DMS 273 treated with DMSO at 0.1 percent for 48 hours (cell line): ENCODE measurements around the gene NRARP.
"Not testable (repeated sequence)": the region's sequence is repeated elsewhere in the genome, so short reads cannot be mapped to it uniquely, and the experiment has no call there.

Source experiments
- DNase-seq: peaks from one replicate; lab custom pipeline; 2025; lab: John Stamatoyannopoulos, UW

The NRARP gene

DNA sequence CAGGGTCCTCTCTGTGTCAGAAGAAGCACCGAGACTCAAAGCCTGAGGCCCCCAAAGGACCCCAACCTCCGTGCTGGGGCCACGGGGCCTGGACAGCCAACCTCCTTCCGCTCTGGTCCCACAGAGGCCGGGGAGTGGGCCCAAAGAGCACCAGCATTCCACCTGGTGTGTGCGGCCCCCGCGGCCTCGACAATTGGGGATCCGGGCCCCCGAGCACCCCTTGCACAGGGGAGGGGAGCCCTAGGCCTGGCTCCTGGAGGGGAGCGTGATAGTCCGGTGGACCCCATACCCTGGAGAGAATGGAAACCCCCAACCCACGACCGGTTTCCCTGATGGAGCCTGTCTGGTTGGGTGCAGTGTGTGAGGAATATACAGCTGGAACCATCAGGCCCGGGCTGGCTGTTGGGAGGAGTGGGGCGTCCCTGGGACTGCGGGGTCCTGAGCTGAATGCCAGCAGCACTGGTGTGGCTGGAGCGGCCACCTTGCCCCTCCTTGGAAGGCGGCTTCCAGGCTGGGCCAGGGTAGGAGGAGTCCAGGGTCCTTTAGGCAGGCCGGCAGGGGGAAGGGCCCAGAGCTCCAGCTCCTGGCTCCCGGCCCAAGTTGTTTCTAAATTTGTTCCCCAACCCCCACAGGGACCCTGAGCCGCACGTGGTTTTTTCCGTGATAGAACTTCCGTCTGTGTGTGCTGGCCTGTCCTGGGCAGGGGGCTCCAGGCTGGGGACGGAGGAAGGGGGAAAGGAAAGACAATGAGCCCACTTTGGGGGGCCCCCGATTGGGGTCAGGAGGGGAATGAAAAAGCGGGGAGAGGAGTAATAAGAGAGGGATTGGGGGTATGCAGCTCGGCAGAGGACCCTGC, 25.4 kb downstream of the NRARP start:
- no peak for DNase-seq

- DNase-seq: no peak
Observed at GRCh38 chr9:137275588-137276472, 26.2 kb downstream of the NRARP start.

DNA sequence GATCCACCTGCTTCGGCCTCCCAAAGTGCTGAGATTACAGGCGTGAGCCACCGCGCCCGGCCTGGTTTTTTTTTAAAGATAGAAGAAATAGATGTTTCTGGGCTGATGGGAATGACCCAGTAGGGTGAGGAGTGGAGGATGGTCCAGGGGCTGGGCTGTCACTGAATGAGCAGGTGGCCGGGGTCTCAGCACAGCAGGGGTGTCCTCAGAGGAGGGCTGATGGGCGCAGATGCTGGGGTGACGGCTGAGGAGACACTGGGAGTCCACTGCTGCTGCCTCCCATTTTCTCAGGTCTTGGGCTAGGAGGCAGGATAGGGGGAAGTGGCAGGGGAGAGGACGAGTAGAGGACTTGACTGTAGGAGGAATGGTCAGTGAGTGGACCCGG, 26.9 kb downstream of the NRARP start:
- no peak for DNase-seq

DNA sequence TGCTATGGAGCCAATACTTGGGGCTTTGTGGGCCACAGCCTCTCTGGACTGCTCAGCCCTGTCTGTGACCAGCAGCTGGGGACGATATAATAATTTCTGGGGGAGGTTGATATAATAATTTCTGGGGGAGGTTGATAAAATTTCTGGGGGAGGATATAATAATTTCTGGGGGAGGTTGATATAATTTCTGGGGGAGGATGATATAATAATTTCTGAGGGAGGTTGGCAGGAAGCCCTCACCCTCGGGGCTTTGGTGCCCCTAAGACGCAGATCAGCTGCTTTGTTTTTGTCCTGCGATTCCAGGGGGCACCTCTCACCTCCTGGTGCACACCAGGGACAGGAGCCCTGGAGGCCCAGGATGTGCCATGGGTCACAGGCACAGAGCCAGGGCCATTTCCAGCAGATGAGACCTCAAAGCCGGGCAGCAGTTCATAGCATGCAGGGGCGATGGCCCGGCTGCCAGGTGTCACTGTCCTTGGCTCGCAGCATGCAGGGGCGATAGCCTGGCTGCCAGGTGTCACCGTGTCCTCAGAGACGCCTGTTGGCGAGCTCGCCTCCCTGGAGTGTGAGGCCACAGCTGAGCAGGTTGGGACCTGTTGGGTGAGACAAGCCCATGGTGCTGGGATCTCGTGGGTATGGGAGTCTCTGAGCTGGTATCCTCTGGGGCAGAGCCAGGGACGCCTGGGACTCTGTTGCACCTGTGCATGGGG, 28.3 kb downstream of the NRARP start:
- no peak for DNase-seq

DNA sequence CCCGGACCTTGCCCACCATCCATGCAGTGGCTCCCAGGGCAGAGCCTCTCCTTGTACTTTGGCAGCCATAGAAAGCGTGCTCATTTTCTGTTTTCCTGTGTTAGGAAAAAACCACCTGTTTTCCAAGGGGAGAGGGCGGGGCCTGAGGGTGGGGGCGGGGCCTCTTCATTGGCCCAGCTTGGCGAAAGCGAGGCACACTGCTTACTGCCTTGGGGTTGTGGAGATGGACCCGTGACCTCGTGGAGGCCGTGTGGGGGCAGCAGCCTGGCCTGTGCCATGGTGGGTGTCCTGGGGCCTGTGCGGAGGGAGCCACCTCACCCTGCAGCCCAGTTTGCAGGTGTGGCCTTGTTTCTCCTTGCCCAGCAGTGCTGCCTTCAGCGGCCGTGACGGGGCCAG, 29.0 kb downstream of the NRARP start:
- DNase-seq: no peak

- DNase-seq: no peak
Observed at GRCh38 chr9:137272241-137273094, 29.6 kb downstream of the NRARP start.

DNA sequence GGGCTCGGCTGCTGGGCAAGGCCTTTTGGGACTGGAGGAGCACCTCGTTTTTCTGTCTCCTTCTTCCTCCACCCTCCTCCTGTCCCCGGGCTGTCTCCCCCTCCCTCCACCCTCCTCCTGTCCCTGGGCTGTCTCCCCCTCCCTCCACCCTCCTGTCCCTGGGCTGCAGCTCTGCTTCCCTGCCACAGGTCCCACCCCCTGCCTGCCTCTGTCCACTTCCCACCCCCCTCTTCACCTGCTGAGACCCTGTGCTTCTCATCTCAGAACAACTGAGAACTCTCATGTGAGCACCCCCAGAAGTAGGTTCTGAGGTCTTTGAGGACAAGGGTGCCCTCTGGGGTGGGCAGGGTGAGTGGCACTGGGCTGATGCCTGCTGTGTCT, 30.4 kb downstream of the NRARP start:
- no peak for DNase-seq

- no peak for DNase-seq
Observed at GRCh38 chr9:137270929-137271695, 31.0 kb downstream of the NRARP start.

DNA sequence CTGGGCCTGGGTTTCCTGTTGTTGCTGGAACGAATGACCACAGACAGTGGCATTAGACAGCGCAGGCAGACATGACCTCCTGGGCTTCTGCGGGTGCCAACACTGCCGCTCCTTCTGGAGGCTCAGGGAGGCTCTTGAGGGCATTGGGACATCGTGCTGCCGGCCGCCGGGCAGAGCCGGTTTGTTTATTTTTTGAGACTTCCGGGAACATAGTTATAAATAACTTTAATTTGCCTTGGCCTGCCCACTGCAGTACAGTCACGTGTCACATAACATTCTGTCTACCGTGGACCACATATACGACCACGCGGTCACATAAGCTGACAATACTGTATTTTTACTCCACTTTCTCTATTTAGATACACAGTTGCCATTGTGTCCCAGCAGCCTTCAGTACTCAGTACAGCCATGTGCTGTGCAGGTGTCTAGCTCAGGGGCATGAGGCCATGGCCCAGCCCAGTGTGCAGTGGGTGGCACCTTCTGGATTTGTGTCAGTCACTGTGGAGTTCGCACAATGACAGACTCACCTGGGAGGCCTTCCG, 32.8 kb downstream of the NRARP start:
- no peak for DNase-seq

DNA sequence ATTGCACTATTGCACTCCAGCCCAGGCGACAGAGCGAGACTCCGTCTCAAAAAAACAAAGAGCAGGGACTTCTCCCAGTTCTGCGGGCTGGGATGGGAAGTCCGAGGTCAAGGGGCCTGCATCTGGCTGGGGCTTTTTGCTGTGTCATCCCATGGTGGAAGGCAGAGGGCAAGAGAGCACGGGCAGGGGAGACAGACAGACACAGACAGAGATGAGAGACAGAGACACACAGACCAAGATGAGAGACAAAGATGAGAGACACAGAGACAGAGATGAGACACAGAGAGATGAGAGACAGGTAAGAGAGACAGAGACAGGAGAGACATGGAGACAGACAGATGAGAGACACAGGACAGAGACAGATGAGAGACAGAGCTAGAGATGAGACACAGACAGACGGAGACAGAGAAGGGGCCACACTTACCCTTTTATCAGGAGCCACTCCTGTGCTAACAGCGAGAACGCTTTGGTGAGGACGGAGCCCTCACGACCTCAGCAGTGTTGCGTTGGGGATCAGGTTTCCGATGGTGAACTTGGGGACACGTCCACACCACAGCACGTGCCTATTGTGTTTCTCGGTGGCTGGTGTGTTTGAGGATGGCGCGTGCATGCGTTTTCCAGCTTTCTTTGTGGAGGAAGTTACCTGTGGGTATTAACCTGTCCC, 33.4 kb downstream of the NRARP start:
- DNase-seq: no peak

DNA sequence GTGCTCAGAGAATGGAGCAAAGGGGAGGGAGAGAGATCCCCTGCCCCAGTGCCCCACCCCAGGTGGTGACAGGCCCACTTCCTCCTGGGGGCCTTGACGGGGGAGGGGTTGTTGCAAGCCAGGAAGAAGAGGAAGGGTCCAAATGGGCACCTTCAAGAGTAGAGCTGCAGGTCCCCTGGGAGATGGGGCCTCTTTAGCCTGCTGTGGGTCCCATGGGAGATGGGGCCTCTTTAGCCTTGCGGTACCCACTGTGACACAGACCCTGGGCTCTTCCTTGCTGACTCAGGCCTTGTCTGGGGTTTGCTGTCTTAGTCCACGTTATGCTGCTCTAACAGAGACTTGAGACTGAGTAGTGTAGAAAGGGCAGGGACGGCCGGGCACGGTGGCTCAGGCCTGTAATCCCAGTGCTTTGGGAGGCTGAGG, 34.1 kb downstream of the NRARP start:
- no peak for DNase-seq

DNA sequence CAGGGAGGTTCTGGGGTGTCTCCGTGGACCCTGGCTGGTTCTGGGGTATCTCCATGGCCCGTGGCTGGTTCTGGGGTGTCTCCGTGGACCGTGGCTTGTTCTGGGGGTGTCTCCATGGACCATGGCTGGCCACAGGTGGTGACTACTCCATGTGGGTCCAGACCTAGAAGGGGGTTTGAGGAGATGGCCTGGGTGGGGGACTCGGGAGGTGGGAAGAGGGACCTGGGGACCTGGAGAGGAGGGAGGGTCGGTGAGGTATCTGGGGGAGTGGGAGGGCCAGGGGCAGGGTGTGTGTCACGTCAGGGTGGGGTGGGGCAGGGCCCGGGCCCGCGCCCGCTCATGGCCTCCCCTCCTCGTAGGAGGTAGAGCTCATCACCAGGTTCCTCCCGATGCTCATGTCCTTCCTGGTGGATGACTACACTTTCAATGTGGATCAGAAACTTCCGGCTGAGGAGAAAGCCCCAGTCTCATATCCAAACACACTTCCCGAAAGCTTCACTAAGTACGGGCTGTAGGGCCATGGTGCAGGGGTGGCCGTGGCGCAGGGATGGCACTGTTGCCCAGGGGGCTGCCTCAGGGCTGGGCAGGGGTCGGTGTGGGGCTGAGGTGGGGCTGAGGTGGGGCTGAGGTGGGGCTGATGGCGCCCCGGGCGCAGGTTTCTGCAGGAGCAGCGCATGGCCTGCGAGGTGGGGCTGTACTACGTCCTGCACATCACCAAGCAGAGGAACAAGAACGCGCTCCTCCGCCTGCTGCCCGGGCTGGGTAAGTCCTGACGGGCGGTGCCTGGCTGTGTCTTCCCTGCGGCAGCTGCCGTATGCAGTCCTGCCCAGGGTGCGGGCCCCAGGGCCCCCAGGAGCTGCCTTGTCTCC, 35.3 kb downstream of the NRARP start:
- DNase-seq: no peak

DNA sequence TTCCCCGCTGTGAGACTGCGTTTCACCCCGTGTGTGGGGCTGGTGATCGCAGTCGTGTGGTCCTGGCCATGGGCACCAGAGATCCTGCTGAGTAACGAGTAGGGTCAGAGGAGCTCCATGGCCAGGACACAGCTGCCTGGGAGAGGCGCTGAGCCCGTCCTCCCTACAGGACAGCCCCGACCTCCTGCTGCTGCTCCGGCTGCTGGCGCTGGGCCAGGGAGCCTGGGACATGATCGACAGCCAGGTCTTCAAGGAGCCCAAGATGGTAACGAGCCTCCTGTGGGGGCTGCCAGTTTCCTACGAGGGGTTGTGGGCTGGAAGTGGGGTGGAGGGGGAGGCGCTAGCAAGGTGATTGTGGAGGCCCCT, 35.9 kb downstream of the NRARP start:
- no peak for DNase-seq

- no peak for DNase-seq
Observed at GRCh38 chr9:137265496-137266161, 36.4 kb downstream of the NRARP start.

- no peak for DNase-seq
Observed at GRCh38 chr9:137264067-137264466, 38.0 kb downstream of the NRARP start.

DNA sequence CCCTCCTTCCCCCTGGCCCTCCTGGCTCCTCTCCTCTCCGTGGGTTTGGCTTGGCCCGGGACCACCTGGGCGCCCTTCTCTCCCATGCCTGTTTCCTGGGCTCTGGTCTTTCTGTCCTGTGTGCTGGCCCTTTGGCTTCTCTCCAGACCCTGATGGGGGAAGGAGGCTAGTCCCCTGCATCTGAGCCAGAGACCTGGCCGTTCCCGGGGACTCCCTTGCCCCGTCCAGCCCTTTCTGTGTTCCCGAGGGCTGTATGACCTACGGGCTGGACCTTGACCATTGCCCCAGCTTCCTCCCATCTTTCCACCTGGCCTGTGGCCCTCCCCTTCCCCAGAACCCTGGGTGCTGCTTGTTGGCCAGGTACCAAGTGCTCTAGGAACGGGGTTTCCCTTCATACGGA, 38.6 kb downstream of the NRARP start:
- no peak for DNase-seq

DNA sequence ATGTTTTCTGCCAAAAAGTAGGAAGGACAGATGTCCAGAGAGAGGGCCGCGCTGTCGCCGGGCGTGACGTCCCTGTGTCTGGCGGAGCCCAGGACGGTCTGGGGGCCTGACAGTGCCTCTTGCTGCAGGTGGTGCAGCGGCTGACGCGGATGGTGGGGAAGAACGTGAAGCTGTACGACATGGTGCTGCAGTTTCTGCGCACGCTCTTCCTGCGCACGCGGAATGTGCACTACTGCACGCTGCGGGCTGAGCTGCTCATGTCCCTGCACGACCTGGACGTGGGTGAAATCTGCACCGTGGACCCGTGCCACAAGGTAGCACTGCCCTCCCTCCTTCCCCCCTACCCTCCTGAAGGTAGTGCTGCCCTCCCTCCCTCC, 39.2 kb downstream of the NRARP start:
- DNase-seq: no peak

DNA sequence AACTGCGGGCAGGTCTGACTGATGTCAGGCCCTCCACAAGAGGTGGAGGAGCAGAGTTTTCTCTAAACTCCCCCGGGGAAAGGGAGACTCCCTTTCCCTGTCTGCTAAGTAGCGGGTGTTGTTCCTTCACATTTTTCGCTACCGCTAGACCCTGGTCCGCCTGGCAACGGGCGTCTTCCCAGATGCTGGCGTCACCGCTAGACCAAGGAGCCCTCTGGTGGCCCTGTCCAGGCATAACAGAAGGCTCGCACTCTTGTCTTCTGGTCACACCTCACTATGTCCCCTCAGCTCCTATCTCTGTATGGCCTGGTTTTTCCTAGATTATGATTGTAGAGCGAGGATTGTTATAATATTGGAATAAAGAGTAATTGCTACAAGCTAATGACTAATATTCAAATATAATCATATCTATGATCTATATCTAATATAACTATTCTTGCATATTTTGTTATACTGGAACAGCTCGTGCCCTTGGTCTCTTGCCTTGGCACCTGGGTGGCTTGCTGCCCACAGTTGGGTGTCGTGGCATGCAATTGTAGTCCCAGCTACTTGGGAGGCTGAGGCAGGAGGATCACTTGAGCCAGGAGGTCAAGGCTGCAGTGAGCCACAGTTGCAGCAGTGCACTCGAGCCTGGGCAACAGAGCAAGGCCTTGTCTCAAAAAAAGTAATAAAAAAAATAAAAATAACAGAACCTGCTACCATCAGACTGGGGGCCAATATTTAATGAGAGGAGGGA, 39.7 kb downstream of the NRARP start:
- DNase-seq: not testable (repeated sequence)
